HUES48 (cell line): ENCODE measurements around the gene THOC7.
A peak's percentile ranks its signal among the peaks of the same experiment; 100 is the strongest.

Source experiments
- H3K27ac ChIP-seq: one replicate; pipeline ENCODE4 v1.7.0; 2013; ENCODE audit warnings: low read depth, low read length, inconsistent platforms
- H3K27me3 ChIP-seq: 2 replicates; pipeline ENCODE4 v1.6.1; 2013; ENCODE audit warnings: mild to moderate bottlenecking, low read length; ENCODE audit not compliant: control insufficient read depth, insufficient read depth
- H3K36me3 ChIP-seq: 2 replicates; pipeline ENCODE4 v1.6.1; 2013; ENCODE audit warnings: low read length; ENCODE audit not compliant: control insufficient read depth, insufficient read depth
- H3K4me1 ChIP-seq: 2 replicates; pipeline ENCODE4 v1.6.1; 2013; ENCODE audit warnings: mild to moderate bottlenecking, low read length; ENCODE audit not compliant: control insufficient read depth, insufficient read depth
- H3K4me3 ChIP-seq: 2 replicates; pipeline ENCODE4 v1.5.1; 2013; ENCODE audit warnings: mild to moderate bottlenecking, low read depth, low read length
- H3K9ac ChIP-seq: 2 replicates; pipeline ENCODE4 v1.6.1; 2013; ENCODE audit warnings: mild to moderate bottlenecking, low read depth, low read length, moderate library complexity
- H3K9me3 ChIP-seq: 2 replicates; pipeline ENCODE4 v1.6.1; 2013; ENCODE audit warnings: low read length; ENCODE audit not compliant: control insufficient read depth, insufficient read depth

THOC7 gene

GRCh38 chr3:63863150-63864007 lies at the start of gene THOC7, which contains the start of gene ATXN7:
Gene THOC7, minus strand, starts transcription at chr3:63863805. Its CDS starts 15 bp downstream, at chr3:63863790.
Gene ATXN7, plus strand, starts transcription at chr3:63863867. Its CDS starts 48,732 bp downstream, at chr3:63912599.
- no peaks in the 10 kb centered on the region for H3K27me3 ChIP-seq
- peak within 1 kb of the TSS; percentile 81 for H3K27ac ChIP-seq
- H3K9ac ChIP-seq = peak within 1 kb of the TSS; percentile 91
- H3K4me3 ChIP-seq = peak within 1 kb of the TSS; percentile 81
- H3K4me1 ChIP-seq = peaks cover 33% of the 10 kb centered on the region
- peaks cover 6% of the 10 kb centered on the region; the same call in 1 of the 2 replicates for H3K36me3 ChIP-seq
- no peaks in the 10 kb centered on the region for H3K9me3 ChIP-seq

- H3K27ac ChIP-seq = peak overlapping the region; percentile 89
These were observed 49.4 kb upstream of the THOC7 start for GRCh38 chr3:63912768-63913588.

GRCh38 chr3:63911873-63912767 lies 48.5 kb upstream of the THOC7 start, which contains the start of gene SCAANT1:
Gene SCAANT1, minus strand, starts transcription at chr3:63912383.
- Histone ChIP-seq H3K27me3 (peaks cover 6% of the 10 kb centered on the region; the same call in 1 of the 2 replicates), H3K36me3 (peaks cover 17% of the 10 kb centered on the region), H3K9me3 (no peaks in the 10 kb centered on the region), H3K27ac (peak within 1 kb of the TSS; percentile 89), H3K4me3 (peak within 1 kb of the TSS; percentile 71), H3K9ac (peak within 1 kb of the TSS; percentile 76), H3K4me1 (peaks cover 23% of the 10 kb centered on the region; the same call in 1 of the 2 replicates)

More at GRCh38 chr3:63912768-63913588, 49.4 kb upstream of the THOC7 start:
- Histone ChIP-seq H3K36me3 (peaks cover 24% of the 10 kb centered on the region), H3K27me3 (peaks cover 6% of the 10 kb centered on the region; the same call in 1 of the 2 replicates), H3K9ac (peak overlapping the region; percentile 76; the same call in 1 of the 2 replicates), H3K9me3 (no peaks in the 10 kb centered on the region), H3K4me1 (peaks cover 23% of the 10 kb centered on the region; the same call in 1 of the 2 replicates), H3K4me3 (peak overlapping the region; percentile 71)

GRCh38 chr3:63911509-63911872 lies 47.9 kb upstream of the THOC7 start:
- peaks cover 6% of the 10 kb centered on the region; the same call in 1 of the 2 replicates for H3K27me3 ChIP-seq
- H3K36me3 ChIP-seq = peaks cover 13% of the 10 kb centered on the region
- H3K27ac ChIP-seq = peak overlapping the region; percentile 89
- peaks cover 23% of the 10 kb centered on the region; the same call in 1 of the 2 replicates for H3K4me1 ChIP-seq
- H3K9ac ChIP-seq = peak overlapping the region; percentile 76; the same call in 1 of the 2 replicates
- no peaks in the 10 kb centered on the region for H3K9me3 ChIP-seq
- H3K4me3 ChIP-seq = peak overlapping the region; percentile 71

GRCh38 chr3:63910891-63911290 lies 47.3 kb upstream of the THOC7 start:
- Histone ChIP-seq H3K36me3 (peaks cover 7% of the 10 kb centered on the region), H3K27me3 (peaks cover 6% of the 10 kb centered on the region; the same call in 1 of the 2 replicates), H3K4me3 (peak overlapping the region; percentile 71), H3K9me3 (no peaks in the 10 kb centered on the region), H3K4me1 (peaks cover 23% of the 10 kb centered on the region; the same call in 1 of the 2 replicates), H3K9ac (no peak overlapping the region), H3K27ac (no peak overlapping the region)

- H3K9ac ChIP-seq = no peak overlapping the region
- peaks cover 6% of the 10 kb centered on the region; the same call in 1 of the 2 replicates for H3K27me3 ChIP-seq
- H3K4me3 ChIP-seq = no peak overlapping the region
- H3K4me1 ChIP-seq = peaks cover 23% of the 10 kb centered on the region; the same call in 1 of the 2 replicates
- H3K36me3 ChIP-seq = peaks cover 3% of the 10 kb centered on the region; the same call in 1 of the 2 replicates
- H3K9me3 ChIP-seq = no peaks in the 10 kb centered on the region
- H3K27ac ChIP-seq = no peak overlapping the region
These were observed 46.4 kb upstream of the THOC7 start for GRCh38 chr3:63910001-63910400.

GRCh38 chr3:63909431-63909830 lies 45.8 kb upstream of the THOC7 start:
- Histone ChIP-seq H3K4me1 (peaks cover 23% of the 10 kb centered on the region; the same call in 1 of the 2 replicates), H3K9me3 (no peaks in the 10 kb centered on the region), H3K27ac (no peak overlapping the region), H3K4me3 (no peak overlapping the region), H3K27me3 (peaks cover 6% of the 10 kb centered on the region; the same call in 1 of the 2 replicates), H3K36me3 (no peaks in the 10 kb centered on the region; the same call in 1 of the 2 replicates), H3K9ac (no peak overlapping the region)

- H3K4me1 ChIP-seq = peaks cover 20% of the 10 kb centered on the region; the same call in 1 of the 2 replicates
- peaks cover 3% of the 10 kb centered on the region; the same call in 1 of the 2 replicates for H3K27me3 ChIP-seq
- H3K9me3 ChIP-seq = no peaks in the 10 kb centered on the region
- no peak overlapping the region for H3K27ac ChIP-seq
- H3K9ac ChIP-seq = no peak overlapping the region
- no peak overlapping the region for H3K4me3 ChIP-seq
- H3K36me3 ChIP-seq = no peaks in the 10 kb centered on the region; the same call in 1 of the 2 replicates
These were observed 45.2 kb upstream of the THOC7 start for GRCh38 chr3:63908776-63909175.

GRCh38 chr3:63908081-63908736 lies 44.6 kb upstream of the THOC7 start:
- H3K9ac ChIP-seq = no peak overlapping the region

More at GRCh38 chr3:63908081-63908736, 44.6 kb upstream of the THOC7 start:
- H3K27ac ChIP-seq = no peak overlapping the region
- no peak overlapping the region for H3K4me3 ChIP-seq
- H3K27me3 ChIP-seq = no peaks in the 10 kb centered on the region
- H3K4me1 ChIP-seq = peaks cover 15% of the 10 kb centered on the region; the same call in 1 of the 2 replicates
- H3K36me3 ChIP-seq = no peaks in the 10 kb centered on the region; the same call in 1 of the 2 replicates
- no peaks in the 10 kb centered on the region for H3K9me3 ChIP-seq
